ENCODE data around the gene OR5D16. TPM values are rescaled to one million over a fixed set of nuclear protein-coding genes. Genes with fewer than 3 reads are reported as not detected.

Gene OR5D16
- total RNA-seq, 1 donor from 2014 or later = not detected

Other genes starting within 250 kb of the OR5D16 start
- gene OR4C11, start 231.1 kb upstream of the OR5D16 start, total RNA-seq = not detected in 2 replicates
- not detected in 2 replicates for gene OR4P4, start 203.6 kb upstream of the OR5D16 start, total RNA-seq
- not detected in 2 replicates for gene OR4S2, start 190.4 kb upstream of the OR5D16 start, total RNA-seq
- gene OR4C6, start 176.6 kb upstream of the OR5D16 start, total RNA-seq = not detected in 2 replicates
- gene OR5D13, start 65.3 kb upstream of the OR5D16 start, total RNA-seq = not detected in 2 replicates
- not detected in 2 replicates for gene OR5D14, start 43.2 kb upstream of the OR5D16 start, total RNA-seq
- not detected in 2 replicates for gene OR5L1, start 27.4 kb upstream of the OR5D16 start, total RNA-seq
- gene OR5D18, start 19.1 kb upstream of the OR5D16 start, total RNA-seq = not detected in 2 replicates
- gene OR5L2, start 11.5 kb upstream of the OR5D16 start, total RNA-seq = not detected in 2 replicates
- not detected in 2 replicates for gene TRIM51, start 44.5 kb downstream of the OR5D16 start, total RNA-seq
- gene OR5W2, start 75.8 kb downstream of the OR5D16 start, total RNA-seq = not detected in 2 replicates
- gene OR5I1, start 97.6 kb downstream of the OR5D16 start, total RNA-seq = not detected in 2 replicates
- not detected in 2 replicates for gene OR10AG1, start 131.2 kb downstream of the OR5D16 start, total RNA-seq
- not detected in 2 replicates for gene OR5F1, start 155.9 kb downstream of the OR5D16 start, total RNA-seq
- not detected in 2 replicates for gene OR5AS1, start 188.9 kb downstream of the OR5D16 start, total RNA-seq

Data from astrocyte (in vitro differentiated cells and primary cell).